ENCODE data around the gene BRSK1.

GRCh38 chr19:55248166-55248675 is 35.6 kb upstream of the BRSK1 start:
- TF ChIP-seq CTCF (IDR thresholded peaks at IDR 0.05 in 2 of 3, conservative IDR thresholded peaks at IDR 0.05 in 1 of 3; ENCODE audit: control insufficient read depth in 2 of 3, extremely low read depth in 1 of 3, insufficient read depth in 1 of 3, low read depth in 3 of 3, low read length in 3 of 3) = no peak
- TF ChIP-seq MTA3 (IDR thresholded peaks at IDR 0.05; ENCODE audit: borderline replicate concordance, low read length) = no peak
- TF ChIP-seq ZNF274 (IDR thresholded peaks at IDR 0.05; ENCODE audit: insufficient read depth, insufficient read length) = no peak
- no peak for TF ChIP-seq POLR2A (IDR thresholded peaks at IDR 0.05; ENCODE audit: low read depth, low read length)
